MM.1S (cell line): Measurements from ENCODE around the gene TNFSF8.

ENCODE experiments used
- CTCF ChIP-seq: fragments of 300-600 bp; sonication (generic); IDR thresholded peaks from 2 replicates; pipeline ENCODE4 v1.5.1; 2016; ENCODE audit warnings: antibody characterized with exemption, low read length, mixed read lengths
- EZH2 ChIP-seq: fragments of 300-600 bp; sonication (generic); optimal IDR thresholded peaks from 2 replicates; pipeline ENCODE3; 2017; ENCODE audit warnings: low read depth, mild to moderate bottlenecking, antibody characterized with exemption, low read length, mixed read lengths
- EZH2phosphoT487 ChIP-seq: fragments of 300-600 bp; sonication (generic); IDR thresholded peaks from 2 replicates; pipeline ENCODE4 v1.6.1; 2018; ENCODE audit warnings: antibody characterized with exemption, low read length

- TF ChIP-seq CTCF: no peak
- TF ChIP-seq EZH2: no peak
- no peak for TF ChIP-seq EZH2phosphoT487
These were observed 63.1 kb downstream of the TNFSF8 start for GRCh38 chr9:114867327-114867726.
